HepG2 (cell line): ENCODE measurements around the gene TMEM145. TPM values are rescaled to one million over a fixed set of nuclear protein-coding genes. Genes with fewer than 3 reads are reported as not detected.
A peak's percentile ranks its signal among the peaks of the same experiment; 100 is the strongest.

Experiments
- ATAC-seq: fragments of 200-7000 bp; cut with Tn5 transposase; 3 replicates; pipeline ENCODE4 v1.9.1; 2020; ENCODE audit warnings: mild to moderate bottlenecking, moderate library complexity
- BruUV-seq: library from RNA; stranded (reverse); fragments of 400-500 nt; replicated peaks from 2 replicates; lab custom pipeline; 2021; lab: Mats Ljungman, UMichigan
- CTCF ChIA-PET: fragments of 300-600 bp; formaldehyde crosslinking; extraction: SDS; loops from one replicate; lab custom pipeline; 2021; ENCODE audit warnings: low total read pairs, inconsistent platforms, low intra/inter-chr PET ratio; lab: Yijun Ruan, JAX
- POLR2A ChIA-PET: fragments of 350-600 bp; sonication (Branson Sonifier 250); formaldehyde crosslinking; loops from one replicate; lab custom pipeline; 2020; ENCODE audit warnings: antibody characterized with exemption, inconsistent platforms; lab: Yijun Ruan, JAX
- DNase-seq: peaks from one replicate; pipeline ENCODE4 v3.0.0-alpha.2; 2015; ENCODE audit warnings: low spot score
- FAIRE-seq: peaks from 3 replicates; lab custom pipeline; 2011; peaks lifted over from hg19 to GRCh38; lab: Jason Lieb, UNC
- H2AFZ ChIP-seq: one replicate; pipeline ENCODE4 v1.6.1; 2011; ENCODE audit warnings: low read length, inconsistent platforms
- H3K27ac ChIP-seq: fragments of 300-600 bp; 3 replicates; pipeline ENCODE4 v1.8.0; 2011; ENCODE audit warnings: mixed run types, mild to moderate bottlenecking, mixed read lengths, low read length, inconsistent platforms; ENCODE audit not compliant: insufficient read depth; ENCODE audit errors: extremely low read length
- H3K27me3 ChIP-seq, 2 experiments: fragments of 200-600 bp in 1 of 2; 2 replicates in 1 of 2; 3 replicates in 1 of 2; pipeline versions ENCODE4 v1.6.0 to v1.8.0; 2011; ENCODE audit warnings: low read length in 2 of 2, mild to moderate bottlenecking in 2 of 2, moderate library complexity in 2 of 2, inconsistent platforms in 1 of 2; ENCODE audit not compliant: insufficient read depth in 2 of 2, control insufficient read depth in 1 of 2
- H3K36me3 ChIP-seq, 2 experiments: fragments of 200-600 bp in 1 of 2; replicated peaks in 1 of 2; 2 replicates in 1 of 2; 3 replicates in 1 of 2; pipeline versions ENCODE4 v1.5.1 to v1.8.0; 2011; ENCODE audit warnings: low read length in 2 of 2, inconsistent platforms in 1 of 2; ENCODE audit not compliant: insufficient read depth in 2 of 2, control insufficient read depth in 1 of 2
- H3K4me1 ChIP-seq: 2 replicates; pipeline ENCODE4 v1.5.1; 2012; ENCODE audit warnings: low read length, inconsistent platforms; ENCODE audit not compliant: insufficient read depth
- H3K4me2 ChIP-seq: 2 replicates; pipeline ENCODE4 v1.6.0; 2011; ENCODE audit warnings: low read depth, low read length, inconsistent platforms
- H3K4me3 ChIP-seq, 3 experiments: fragments of 200-600 bp in 1 of 3; sonication (generic), shearing (Covaris generic) in 1 of 3; replicated peaks in 1 of 3; 2 replicates each; pipeline ENCODE4 v1.5.1; 2011 to 2016; ENCODE audit warnings: low read length in 3 of 3, inconsistent platforms in 2 of 3, low read depth in 2 of 3, mild to moderate bottlenecking in 2 of 3, control low read depth in 1 of 3, mixed read lengths in 1 of 3; ENCODE audit not compliant: insufficient read depth in 1 of 3
- H3K79me2 ChIP-seq: one replicate; pipeline ENCODE4 v1.6.1; 2011; ENCODE audit warnings: low read length, inconsistent platforms; ENCODE audit not compliant: insufficient read depth
- H3K9ac ChIP-seq: 2 replicates; pipeline ENCODE4 v1.6.0; 2011; ENCODE audit warnings: mild to moderate bottlenecking, low read depth, low read length, inconsistent platforms; ENCODE audit not compliant: insufficient read depth
- H3K9me3 ChIP-seq: 2 replicates; pipeline ENCODE4 v1.5.1; 2012; ENCODE audit warnings: mild to moderate bottlenecking, low read length
- H4K20me1 ChIP-seq: 2 replicates; pipeline ENCODE4 v1.6.0; 2011; ENCODE audit warnings: inconsistent platforms, mild to moderate bottlenecking, low read length, moderate library complexity; ENCODE audit not compliant: insufficient read depth
- CEBPB ChIP-seq: IDR thresholded peaks from 2 replicates; pipeline ENCODE4 v1.6.1; 2011; ENCODE audit warnings: low read depth, low read length, improper control_type of control experiment, borderline replicate concordance
- RFX1 ChIP-seq: fragments of 450-650 bp; IDR thresholded peaks from 2 replicates; pipeline ENCODE4 v1.6.1; 2017
- RFX3 ChIP-seq: IDR thresholded peaks from 2 replicates; pipeline ENCODE4 v1.6.1; 2016; ENCODE audit warnings: missing biosample characterization, missing genetic modification reagents
- TBX2 ChIP-seq: sonication (generic); formaldehyde crosslinking; IDR thresholded peaks from 2 replicates; pipeline ENCODE4 v1.5.0; 2020; ENCODE audit warnings: missing genetic modification reagents, mild to moderate bottlenecking, borderline replicate concordance
- ZNF121 ChIP-seq: sonication (generic); formaldehyde crosslinking; IDR thresholded peaks from 2 replicates; pipeline ENCODE4 v1.5.0; 2020; ENCODE audit warnings: mild to moderate bottlenecking, missing genetic modification reagents
- ZSCAN21 ChIP-seq: sonication (generic); formaldehyde crosslinking; IDR thresholded peaks from 2 replicates; pipeline ENCODE4 v1.8.0; 2022; ENCODE audit warnings: mild to moderate bottlenecking, missing genetic modification reagents, moderate library complexity, borderline replicate concordance
- WGBS: methylation state at CpG from one replicate; pipeline ENCODE4 v1.1.6; 2017; ENCODE audit warnings: low lambda C conversion rate; 5-methylcytosine and 5-hydroxymethylcytosine counted together
- in situ Hi-C: cut with HindIII; loops from 2 replicates; pipeline ENCODE4 v1.10.0; 2017; ENCODE audit warnings: low pct_unique_long_range_greater_than_20kb; ENCODE audit not compliant: extremely low pct_ligation_motif_present
- intact Hi-C: fragments of 100-400 bp; cut with micrococcal nuclease; formaldehyde crosslinking; loops from one replicate; pipeline ENCODE4 v1.10.0; 2022; ENCODE audit not compliant: unreplicated experiment
- polyA plus RNA-seq, 8 experiments: library from polyadenylated mRNA; depleted of rRNA in 3 of 8; stranded (reverse) in 7 of 8; unstranded in 1 of 8; fragments of >200 nt; fragmentation: Illumina TruSeq in 4 of 8; extraction: Trizol in 4 of 8; gene quantifications; 2 replicates each; pipeline versions ENCODE4 v1.2.1 to v1.2.3, GENCODE V29; 2011 to 2016; ENCODE audit warnings: low read depth in 4 of 8, missing spikeins in 1 of 8, mixed read lengths in 1 of 8; ENCODE audit not compliant: insufficient read depth in 1 of 8
- total RNA-seq, 5 experiments: library from RNA; depleted of rRNA; stranded (reverse); fragments of >200 nt; fragmentation: Illumina TruSeq; extraction: Trizol; gene quantifications; 2 replicates each; pipeline ENCODE4 v1.2.3, GENCODE V29; 2016; ENCODE audit warnings: low read depth in 1 of 5

Gene TMEM145
- total and polyA plus RNA-seq, 2 of the 13 experiments (the other 11 are each of a cell fraction or from before 2014, with no cell fraction given): 0.07 to 5.1 TPM

- WGBS: 94% methylated on average over 9 of the region's 16 CpGs
- no TSS peak for BruUV-seq
- FAIRE-seq: no peak
These were observed 47.9 kb downstream of the TMEM145 start for GRCh38 chr19:42360787-42361544.

DNA sequence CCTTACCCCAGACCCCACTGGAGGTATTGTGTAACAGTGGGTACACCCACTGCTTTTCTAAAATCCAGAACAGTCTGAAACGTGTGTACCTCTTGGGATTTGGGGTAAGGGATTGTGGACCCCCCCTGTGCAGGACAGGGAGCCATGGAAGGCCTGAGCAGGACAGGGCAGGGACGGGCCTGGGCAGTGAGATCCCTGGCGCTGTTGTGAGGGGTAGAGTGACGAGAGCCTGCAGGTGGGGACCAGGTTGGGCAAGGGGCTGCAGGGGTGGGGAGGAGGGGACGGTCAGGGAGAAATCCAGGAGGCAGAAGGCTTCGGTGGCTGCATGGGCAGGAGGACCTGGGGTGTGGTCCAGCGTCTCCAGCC lies 48.4 kb downstream of the TMEM145 start:
- Histone ChIP-seq H3K4me2 (no peak overlapping the region), H3K4me1 (no peaks in the 10 kb centered on the region), H3K79me2 (no peaks in the 10 kb centered on the region), H4K20me1 (no peaks in the 10 kb centered on the region), H3K36me3 (peaks cover 14 to 22% of the 10 kb centered on the region in 2 experiments), H2AFZ (no peak overlapping the region), H3K27me3 (no peaks in the 10 kb centered on the region), H3K4me3 (no peak overlapping the region), H3K27ac (no peak overlapping the region), H3K9ac (no peak overlapping the region), H3K9me3 (peaks cover 11% of the 10 kb centered on the region)
- WGBS: 90% methylated on average over 7 of the region's 7 CpGs
- ATAC-seq: no peak
- DNase-seq: no peak
- TF ChIP-seq RFX3 (no peak), ZNF121 (CRISPR knock-in tag) (peak; percentile 39; the same call in 1 of the 2 replicates), TBX2 (CRISPR knock-in tag) (no peak), CEBPB (0 out of 2 replicates have a peak, but pooled peaks have one; percentile 32)
- no TSS peak for BruUV-seq
- intact Hi-C loops: no loop called here
- no peak for FAIRE-seq
- ChIA-PET POLR2A (no interaction called here), CTCF (no interaction called here)
- in situ Hi-C loops: no loop called here

More at GRCh38 chr19:42360787-42361544, 47.9 kb downstream of the TMEM145 start:
- POLR2A ChIA-PET: no interaction called here
- ATAC-seq: peak; percentile 27; the same call in 2 of the 3 replicates
- H3K36me3 ChIP-seq: peaks cover 15 to 23% of the 10 kb centered on the region in 2 experiments
- H3K27ac ChIP-seq: no peak overlapping the region
- H3K4me2 ChIP-seq: no peak overlapping the region
- DNase-seq: no peak
- no peak overlapping the region for H3K9ac ChIP-seq
- in situ Hi-C loops: no loop called here
- no peaks in the 10 kb centered on the region for H4K20me1 ChIP-seq
- no peak overlapping the region for H3K4me3 ChIP-seq
- intact Hi-C loops: no loop called here
- H2AFZ ChIP-seq: no peak overlapping the region
- TF ChIP-seq ZSCAN21 (CRISPR knock-in tag): no peak
- TF ChIP-seq RFX1: peak; percentile 33; the same call in 1 of the 2 replicates
- TF ChIP-seq, all 625 proteins: peak for 1
- Histone ChIP-seq H3K79me2 (no peaks in the 10 kb centered on the region), H3K9me3 (peaks cover 11% of the 10 kb centered on the region), H3K4me1 (no peaks in the 10 kb centered on the region), H3K27me3 (no peaks in the 10 kb centered on the region)
- CTCF ChIA-PET: no interaction called here
